Breast epithelium (tissue), 3 donors: ENCODE measurements around the gene DRD2.

ENCODE experiments used
- POLR2A ChIP-seq: fragments of 450-650 bp; IDR thresholded peaks from one replicate; pipeline ENCODE4 v1.6.1; 2016; ENCODE audit warnings: antibody characterized with exemption, mild to moderate bottlenecking, moderate library complexity
- POLR2AphosphoS5 ChIP-seq, 3 donors: sonication (generic); formaldehyde crosslinking; IDR thresholded peaks; one replicate each; pipeline ENCODE4 v1.6.1; 2017; ENCODE audit warnings: antibody characterized with exemption in 3 of 3
- TF ChIP-seq, protein P1 (sequence below), 3 donors: fragments of 450-650 bp; IDR thresholded peaks; one replicate each; pipeline ENCODE4 v1.5.1; 2016 to 2017; ENCODE audit warnings: antibody characterized with exemption in 3 of 3, mild to moderate bottlenecking in 3 of 3, moderate library complexity in 3 of 3

DNA sequence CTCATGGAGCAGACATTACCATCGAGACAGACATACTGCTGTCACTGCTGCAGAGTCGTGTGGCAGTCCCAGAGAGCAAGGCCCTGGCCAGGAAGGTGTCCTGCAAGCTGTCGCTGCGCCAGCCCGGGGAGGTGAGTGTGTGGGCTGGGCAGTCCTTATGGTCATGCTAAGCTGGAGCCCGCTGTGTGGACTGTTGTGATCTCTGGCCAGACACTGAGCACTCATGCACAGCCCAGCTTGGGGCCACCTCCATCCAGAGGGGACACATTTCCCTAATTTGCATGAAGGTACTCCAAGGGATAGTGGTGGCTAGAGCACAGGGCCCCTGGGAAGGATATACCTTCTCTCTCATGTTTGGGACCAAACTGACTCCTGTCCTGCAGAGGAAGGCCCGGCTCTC is 78.0 kb downstream of the DRD2 start:
- TF ChIP-seq POLR2AphosphoS5 (IDR thresholded peaks at IDR 0.05) (no peak), POLR2A (no peak)
- TF ChIP-seq, protein P1, sequence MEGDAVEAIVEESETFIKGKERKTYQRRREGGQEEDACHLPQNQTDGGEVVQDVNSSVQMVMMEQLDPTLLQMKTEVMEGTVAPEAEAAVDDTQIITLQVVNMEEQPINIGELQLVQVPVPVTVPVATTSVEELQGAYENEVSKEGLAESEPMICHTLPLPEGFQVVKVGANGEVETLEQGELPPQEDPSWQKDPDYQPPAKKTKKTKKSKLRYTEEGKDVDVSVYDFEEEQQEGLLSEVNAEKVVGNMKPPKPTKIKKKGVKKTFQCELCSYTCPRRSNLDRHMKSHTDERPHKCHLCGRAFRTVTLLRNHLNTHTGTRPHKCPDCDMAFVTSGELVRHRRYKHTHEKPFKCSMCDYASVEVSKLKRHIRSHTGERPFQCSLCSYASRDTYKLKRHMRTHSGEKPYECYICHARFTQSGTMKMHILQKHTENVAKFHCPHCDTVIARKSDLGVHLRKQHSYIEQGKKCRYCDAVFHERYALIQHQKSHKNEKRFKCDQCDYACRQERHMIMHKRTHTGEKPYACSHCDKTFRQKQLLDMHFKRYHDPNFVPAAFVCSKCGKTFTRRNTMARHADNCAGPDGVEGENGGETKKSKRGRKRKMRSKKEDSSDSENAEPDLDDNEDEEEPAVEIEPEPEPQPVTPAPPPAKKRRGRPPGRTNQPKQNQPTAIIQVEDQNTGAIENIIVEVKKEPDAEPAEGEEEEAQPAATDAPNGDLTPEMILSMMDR (IDR thresholded peaks at IDR 0.05), result no peak
